Measurements from ENCODE around the gene ASTL.

The ASTL gene

DNA sequence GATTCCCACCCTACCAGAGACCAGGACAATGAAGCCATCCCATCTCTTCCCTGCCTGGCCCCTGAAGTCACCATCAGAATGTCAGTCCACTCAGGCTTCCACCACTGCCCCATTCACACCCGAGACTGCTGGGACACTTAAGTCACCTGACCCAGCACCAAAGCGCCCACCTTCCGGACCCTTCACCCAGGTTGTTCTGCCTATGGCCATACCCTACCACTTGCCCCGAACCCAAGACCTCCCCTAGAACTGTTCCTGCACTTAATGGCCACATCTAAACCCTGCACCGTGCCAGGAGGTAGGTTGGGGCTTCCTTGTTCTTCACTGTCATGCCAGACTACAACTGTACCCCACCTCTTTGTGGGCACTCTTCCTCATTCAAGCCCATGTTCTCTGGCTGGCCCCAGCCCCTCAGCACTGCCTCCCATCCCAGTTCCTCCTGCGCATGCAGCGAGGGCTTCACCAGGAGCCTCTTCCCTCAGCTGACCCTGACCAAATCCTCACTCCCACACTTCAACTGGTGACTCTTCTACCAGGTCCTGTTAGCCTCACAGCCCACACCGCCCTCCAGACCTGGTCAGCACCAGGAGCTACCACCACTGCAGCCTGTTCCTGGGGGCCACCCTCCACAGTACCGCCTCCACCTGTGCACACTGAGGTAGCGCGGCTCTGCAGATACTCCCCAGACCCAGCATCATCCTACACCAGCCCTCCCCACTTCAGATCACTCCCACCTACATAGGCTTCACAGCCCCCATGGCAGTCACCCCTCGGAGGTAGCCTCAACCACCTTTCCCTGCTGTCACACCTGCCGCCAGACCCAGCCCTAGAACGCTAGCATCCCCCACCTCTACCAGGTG, 13.7 kb downstream of the ASTL start:
- no peak for FAIRE-seq

DNA sequence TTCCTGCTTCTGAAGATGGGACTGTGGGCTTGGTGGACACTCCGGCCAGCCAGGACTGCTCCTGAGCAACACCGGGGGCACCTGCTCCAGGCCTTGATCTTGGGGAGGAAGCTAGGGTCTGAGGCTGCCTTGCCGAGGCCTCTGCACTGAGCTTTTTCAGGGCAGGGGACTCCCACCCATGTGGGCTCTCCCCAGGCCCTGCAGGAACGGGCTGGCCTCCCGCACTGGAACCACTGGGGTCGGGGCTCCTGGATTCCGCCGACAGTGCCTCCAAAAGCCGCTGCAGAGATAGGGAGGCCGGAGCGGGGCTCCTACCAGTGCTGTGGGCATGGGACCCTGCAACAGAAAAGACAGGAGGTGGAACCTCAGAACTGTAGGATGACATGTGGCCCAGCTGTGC, 14.4 kb downstream of the ASTL start:
- FAIRE-seq, result no peak

DNA sequence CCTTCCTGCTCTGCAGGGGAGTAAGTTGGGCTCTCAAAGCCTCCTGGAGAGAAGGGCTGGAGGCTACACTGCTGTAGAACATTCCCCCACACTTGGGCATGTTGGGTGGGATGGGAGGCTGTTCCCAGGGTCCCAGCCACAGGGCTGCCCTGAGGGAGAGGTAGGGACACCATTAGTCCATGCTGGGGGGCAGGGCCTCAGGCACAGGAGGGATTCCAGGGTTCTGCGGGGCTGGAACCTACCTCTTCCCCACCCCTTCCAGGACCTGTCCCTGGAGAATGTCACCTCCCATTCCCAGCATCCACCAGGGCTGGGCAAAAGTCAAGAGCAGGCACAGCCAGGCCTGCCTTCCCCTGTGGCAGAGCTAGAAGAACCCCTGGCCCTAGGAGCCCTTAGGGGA, 15.0 kb downstream of the ASTL start:
- FAIRE-seq, result no peak

DNA sequence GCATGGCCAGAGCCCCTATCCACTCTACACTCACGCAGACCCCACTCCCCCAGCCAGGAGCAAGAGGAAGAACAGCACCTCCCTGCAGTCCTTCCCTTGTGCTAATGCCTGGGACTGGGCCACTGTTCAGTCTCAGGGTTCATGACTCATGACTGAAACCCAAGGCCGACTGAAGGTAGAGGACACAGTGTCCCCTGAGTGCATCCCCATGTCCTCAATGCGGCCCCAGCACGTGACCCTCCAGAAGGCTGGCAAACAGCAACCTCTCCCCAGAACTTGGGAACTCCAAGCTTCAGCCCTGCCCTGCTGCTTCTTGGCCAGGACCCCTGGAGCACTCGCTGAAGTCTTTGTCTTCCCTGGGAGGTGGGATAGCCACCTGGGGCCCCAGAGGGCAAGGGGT, 15.9 kb downstream of the ASTL start:
- no peak for FAIRE-seq

DNA sequence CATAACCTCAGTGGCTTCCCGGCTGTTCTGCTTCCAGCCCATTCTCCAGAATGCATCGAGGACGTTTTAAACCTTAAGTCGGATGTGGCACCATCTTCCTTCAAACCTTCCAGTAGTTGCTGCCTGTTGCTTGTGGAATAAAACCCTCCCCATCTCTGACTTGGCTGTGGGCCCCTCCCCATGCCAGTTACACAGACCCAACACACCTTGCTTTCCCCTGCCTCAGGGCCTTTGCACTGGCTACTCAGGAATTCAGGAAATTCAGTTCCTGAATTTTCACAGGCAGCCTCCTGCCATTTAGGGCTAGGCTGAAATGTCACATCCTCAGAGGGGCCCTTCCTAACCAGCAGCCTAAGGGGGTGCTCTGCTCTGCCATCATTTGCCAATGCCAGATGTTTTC, 16.9 kb downstream of the ASTL start:
- no peak for FAIRE-seq

DNA sequence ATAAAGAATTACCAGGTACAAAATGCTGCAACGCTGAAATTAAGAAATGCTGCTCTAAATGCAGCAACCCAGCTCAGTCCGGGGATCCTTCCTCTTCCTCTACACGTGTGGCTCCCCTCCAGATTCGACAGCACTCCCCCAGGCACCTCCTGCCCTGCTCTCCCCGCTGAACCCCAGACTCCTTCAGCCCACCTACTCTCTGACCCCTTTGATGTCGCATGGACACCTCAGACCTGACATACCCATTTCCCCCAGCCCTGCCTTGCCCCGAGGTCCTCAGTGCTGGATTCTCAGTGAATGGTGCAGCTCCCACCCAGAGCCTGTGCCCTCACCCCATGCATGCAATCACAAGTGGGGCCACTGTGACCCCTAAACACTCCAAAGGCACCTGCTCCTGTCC, 17.3 kb downstream of the ASTL start:
- no peak for FAIRE-seq

DNA sequence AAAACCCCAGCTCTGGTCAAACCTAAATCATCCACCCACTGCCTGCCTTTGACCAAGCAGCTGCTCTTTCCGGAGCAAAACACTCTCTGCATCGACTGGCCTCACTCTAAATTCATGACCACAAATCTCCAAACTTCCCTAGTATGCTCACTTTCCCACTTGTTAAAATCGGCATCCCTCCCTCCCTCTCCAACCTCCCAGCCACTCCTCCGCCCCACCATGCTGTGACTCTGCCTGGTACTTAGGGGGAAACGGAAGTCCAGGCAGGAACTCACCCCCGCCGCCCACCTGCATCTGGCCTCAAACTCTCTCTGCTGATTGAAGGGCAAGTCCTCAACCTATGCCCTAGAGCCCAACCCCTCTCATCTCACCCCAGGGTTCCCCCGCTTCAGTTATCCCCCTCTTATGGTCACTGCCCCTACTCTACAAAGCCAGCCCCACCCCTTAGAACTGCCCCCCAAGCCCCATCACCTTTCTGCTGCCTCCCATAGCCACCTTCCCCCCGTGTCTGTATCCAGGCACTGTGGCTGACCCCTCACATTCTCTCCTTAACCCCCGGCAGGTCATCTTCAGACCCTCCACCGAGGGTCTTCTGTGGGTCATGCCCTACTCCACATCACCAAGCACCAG, 18.1 kb downstream of the ASTL start:
- FAIRE-seq, result no peak

DNA sequence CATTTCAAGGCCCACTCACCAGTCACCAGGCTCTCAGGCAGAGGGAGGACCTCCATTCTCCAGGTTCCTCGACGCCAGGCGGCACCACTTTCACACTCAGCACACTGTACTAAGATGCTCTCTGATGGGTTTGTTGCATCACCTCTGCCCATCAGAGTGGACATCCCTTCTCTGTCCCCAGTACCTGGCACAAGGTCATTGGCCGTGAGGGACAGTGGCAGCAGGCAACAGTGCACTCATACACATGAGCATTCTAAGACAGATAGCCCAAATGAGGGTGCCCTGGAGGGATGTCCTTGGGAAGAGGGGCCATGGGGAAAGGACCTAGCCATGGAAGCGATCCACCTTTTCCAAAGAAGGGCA, 18.9 kb downstream of the ASTL start:
- FAIRE-seq, result no peak

DNA sequence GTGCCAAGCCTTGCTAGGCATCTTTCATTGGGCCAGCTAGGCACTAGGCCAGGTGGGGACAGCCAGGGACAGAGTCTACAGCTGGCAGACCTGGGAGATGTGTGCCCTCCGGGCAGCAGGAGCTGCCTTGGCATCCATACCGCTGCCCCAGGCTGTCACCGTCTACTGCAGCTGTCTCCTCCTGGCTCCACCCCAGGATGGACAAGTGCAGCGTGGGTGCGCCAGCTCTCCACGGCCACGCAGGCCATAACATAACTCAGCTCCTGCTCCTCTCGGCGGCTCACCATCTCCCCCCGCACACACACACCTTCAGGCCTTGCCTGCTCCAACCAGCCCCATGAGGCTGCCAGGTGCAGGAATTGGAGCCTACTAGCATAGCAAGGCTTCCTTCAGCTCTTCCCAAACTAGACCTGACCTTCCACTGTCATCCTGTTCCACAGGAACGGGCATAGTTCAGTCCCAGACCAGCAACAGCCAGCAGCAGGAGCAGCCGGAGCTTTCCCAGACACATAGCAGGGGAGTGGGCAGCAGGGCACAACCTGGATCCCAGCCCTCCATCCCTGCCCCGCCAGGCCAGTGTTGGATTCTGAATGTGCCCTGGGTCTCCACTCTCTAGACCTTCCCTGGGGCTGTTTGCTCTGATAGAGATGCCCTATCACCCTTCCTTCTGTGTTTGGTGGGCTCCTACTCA, 19.5 kb downstream of the ASTL start:
- no peak for FAIRE-seq

DNA sequence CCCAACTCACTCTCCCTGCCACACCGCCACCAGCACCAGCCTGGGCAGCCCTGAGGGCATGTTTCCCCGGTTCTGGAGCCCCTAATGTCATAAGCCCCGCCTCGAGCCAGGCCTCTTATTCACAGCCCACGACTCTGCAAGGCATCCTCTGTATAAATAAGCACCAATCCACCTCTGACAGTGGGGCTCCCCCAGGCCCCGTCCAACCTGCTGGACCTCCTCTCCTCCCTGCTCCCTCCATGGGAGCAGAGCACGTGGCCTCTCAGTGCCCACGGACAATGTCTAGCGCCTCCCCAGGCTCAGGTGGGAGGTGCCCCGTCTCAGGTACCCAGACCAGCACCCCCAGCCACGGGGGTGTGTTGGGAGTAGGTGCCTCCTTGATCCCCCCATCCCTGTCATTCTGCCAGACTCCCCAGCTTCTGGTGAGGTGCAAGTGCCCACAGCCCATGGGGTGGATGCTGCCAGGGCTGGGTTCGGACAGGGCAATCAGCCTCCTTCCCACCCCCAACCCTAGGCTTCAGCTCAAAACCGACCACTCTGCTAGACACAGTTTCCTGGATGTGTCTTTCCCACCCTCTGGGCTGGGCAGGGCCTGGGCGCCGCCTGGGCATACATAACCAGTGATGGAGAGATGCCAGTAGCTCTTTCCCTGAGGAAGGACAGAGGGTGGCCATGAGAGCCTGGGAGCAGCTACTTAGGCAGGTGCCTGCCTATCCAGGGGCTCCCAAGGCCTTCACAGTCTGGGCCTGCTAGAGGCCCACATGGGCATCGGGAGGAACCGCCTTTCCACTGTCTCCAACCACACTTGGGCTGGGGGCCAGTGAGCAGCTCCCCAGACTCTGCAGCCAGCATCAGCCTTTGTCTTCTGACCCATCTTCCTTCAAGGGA, 20.4 kb downstream of the ASTL start:
- FAIRE-seq, result no peak

DNA sequence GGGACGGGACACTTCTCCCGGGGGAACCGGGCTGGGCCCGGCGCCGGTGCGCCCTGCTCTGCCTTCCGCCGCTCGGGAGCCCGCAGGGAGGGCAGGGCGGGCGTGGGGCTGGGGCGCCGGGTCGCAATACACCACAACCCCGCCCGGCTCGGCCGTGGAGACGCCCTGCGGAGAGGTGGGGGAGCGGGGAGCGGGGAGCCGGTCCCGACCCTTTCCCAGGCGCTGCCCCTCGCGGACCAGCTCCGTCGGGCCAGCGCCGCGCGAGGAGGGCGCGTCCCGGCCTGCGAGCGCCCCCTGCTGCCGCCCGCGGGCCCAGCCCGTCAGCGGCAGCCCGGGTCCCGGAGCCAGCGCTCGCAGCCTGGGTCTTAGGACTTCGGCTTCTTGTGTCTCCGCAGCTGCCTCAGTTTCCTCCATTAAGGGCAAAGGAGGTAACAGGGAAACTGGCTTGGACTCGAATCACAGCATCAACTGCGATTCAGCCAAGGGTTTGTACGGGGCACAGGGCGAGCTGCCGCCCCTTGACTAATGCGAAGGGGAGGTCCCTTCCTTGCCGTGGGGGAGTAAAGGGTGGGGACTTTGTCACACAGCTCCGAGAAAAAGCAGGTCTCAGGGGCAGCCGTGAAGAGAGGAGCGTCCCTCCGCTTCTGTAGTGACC, 21.3 kb downstream of the ASTL start:
- FAIRE-seq, result no peak

DNA sequence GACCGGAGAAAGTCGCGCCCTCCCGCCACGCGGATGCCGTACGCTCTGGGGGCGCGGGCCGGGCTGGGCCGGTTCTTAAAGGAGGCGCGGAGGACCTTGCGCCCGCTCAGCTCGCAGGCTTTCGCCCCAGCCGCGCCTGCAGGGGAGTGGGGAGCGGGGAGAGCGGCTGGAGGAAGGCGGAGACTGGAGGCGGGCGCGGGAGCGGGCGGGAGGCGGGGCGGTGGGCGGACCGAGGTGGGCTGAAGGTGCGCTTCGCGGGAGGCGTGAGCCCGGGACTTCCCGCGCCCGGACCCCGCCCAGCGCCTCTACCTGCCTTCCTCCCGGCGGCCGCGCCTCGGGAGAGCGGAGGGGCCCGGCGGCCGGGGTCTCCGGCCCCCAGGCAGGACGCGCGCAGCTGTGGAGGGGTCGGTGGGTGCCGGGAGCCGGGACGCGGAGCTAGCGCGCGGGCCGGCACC, 21.9 kb downstream of the ASTL start, which contains the start of gene ADRA2B:
Gene ADRA2B (minus strand): TSS at position 148 of the 455 bp plus-strand sequence. CDS start 422 bp downstream, outside the sequence.
- no peak for FAIRE-seq

DNA sequence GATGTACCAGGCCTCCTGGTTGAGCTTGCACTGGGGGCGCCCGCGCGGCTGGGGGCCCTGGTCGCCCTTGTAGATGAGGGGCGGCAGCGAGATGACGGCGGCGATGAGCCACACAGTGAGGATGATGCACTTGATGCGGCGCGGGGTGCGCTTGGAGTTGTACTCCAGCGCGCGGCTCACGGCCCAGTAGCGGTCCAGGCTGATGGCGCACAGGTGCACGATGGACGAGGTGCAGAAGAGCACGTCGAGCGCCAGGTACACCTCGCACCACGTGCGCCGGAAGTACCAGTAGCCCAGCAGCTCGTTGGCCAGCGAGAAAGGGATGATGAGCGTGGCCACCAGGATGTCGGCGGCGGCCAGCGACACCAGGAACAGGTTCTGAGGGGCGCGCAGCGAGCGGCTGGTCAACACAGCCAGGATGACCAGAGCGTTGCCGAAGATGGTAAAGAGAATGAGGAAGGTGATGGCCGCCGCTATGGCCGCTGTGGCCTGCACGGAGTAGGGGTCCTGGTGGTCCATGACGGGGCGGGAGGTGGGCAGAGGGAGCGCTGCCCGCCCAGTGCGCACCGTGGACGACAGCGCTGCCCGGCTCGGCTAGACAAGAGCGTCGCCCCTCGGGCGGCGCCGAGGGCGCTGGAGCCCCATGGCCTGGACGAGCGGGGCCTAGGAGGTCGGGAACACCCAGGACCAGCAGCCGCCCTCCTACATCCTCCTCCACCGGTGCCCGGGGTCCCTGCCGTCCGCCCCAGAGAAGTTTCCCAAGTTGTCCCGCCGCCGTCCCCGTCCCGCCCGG, 22.5 kb downstream of the ASTL start:
- FAIRE-seq, result no peak

DNA sequence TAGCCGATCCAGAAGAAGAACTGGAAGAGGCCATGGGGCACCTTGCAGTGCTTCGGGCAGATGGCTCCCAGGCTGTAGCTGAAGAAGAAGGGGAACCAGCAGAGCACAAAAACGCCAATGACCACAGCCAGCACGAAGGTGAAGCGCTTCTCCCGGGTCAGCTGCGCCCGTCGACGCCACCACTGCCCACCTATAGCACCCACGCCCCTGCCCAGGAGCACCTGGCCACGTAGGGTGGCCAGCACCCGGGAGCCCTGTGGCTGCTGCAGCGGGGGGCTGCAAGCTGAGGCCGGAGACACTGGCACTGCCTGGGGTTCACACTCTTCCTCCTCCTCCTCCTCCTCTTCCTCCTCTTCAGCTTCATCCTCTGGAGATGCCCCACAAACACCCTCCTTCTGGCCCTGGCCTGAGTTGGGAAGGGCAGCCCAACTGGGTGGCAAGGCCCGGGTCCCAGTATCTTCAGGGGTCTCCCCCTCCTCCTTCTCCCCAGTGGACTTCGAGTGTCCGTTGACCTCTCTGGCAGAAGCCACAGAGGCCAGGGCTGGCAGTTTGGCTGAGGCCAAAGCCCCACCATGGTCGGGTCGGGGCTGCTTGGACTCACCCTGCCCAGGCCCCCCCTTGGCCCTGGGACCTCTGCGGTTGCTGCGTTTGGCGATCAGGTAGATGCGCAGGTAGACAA, 23.3 kb downstream of the ASTL start:
- FAIRE-seq, result no peak

DNA sequence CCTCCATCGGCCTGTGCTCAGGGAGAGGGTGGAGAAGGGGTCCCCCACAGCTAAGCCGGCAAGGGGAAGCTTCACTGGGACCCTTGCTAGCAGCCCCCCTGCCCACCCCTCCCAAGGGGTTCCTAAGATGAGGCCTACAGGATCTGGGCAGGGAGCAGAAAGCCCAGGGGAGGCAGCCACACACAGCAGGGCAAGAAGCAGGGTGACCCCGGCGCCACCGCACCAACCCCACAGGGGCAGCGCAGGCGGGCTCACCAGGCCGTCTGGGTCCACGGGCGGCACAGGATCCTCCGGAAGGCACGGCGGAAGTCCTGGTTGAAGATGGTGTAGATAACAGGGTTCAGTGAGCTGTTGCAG, 23.8 kb downstream of the ASTL start:
- FAIRE-seq, result no peak

DNA sequence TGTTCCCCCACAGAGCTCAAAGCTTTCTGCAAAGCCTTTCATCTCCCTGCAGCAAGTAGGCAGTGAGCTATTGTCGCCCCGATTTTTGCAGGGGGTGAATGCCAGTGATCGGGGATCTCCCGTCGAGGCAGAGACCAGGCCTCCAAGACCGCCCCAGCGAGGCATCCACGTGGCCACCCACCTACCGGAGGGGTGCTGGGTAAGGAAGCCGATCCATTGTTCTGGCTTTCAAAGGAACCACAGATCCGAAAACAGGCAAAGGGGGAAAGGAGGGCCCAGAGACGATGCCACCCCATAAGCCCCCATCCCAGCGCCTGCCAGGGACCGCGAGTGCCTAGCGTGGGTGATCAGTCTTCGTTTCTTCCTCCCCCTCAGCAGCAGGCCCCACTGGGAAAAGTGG, 24.4 kb downstream of the ASTL start:
- no peak for FAIRE-seq

DNA sequence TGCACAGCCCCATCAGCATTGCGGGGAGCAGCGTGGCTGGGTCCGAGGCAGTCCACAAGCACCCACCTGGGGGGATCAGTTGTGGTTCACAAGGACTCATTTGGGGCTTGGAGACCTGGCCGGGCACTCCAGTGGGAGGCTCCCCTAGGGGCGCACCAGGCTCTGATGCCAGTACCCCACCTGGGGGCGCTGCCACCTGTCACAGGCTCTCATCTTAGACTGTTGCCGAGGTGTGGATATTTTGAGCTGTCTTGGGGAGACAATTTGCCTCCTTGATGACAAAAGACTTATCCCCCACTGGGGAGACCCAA, 25.0 kb downstream of the ASTL start:
- no peak for FAIRE-seq

DNA sequence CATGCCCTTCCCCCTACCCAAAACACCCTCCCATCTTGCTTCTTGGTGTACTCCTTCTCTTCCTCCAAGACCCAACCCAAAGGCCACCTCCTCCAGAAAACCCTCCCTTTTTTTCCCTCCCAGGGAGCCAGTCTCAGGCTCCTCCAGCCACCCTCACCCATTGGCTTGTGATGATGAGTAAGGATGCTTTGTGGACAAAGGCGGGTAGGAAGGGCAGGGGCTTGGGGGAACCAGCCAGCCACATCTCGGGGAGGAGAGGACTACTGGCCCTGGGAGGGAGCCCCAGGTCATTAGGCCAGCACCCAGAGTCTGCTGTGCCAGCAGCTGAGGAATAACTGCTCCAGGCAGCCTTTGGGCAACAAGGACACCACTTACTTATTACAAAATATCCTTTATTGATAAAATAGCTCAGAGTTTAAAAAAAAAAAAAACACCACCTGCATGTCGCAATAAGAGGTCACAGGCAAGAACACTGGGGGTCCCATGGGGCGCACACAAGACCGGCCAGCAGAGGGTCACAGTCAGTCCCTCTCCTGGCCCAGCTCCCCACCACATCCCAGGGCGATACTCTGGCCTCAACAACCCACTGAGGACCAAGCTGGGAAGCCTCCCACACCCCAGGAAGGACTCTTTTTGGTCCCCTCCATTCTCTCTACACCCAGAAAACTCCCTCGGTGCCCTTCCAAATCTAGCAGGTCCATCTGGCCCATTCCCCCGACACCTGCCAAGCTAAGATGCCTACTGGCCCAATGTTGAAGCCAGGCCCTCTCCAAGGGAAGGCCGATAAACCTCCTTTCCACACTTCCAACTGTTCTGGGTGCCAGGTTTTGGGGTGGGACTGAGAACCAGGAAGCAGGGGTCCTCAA, 25.6 kb downstream of the ASTL start:
- FAIRE-seq, result no peak

DNA sequence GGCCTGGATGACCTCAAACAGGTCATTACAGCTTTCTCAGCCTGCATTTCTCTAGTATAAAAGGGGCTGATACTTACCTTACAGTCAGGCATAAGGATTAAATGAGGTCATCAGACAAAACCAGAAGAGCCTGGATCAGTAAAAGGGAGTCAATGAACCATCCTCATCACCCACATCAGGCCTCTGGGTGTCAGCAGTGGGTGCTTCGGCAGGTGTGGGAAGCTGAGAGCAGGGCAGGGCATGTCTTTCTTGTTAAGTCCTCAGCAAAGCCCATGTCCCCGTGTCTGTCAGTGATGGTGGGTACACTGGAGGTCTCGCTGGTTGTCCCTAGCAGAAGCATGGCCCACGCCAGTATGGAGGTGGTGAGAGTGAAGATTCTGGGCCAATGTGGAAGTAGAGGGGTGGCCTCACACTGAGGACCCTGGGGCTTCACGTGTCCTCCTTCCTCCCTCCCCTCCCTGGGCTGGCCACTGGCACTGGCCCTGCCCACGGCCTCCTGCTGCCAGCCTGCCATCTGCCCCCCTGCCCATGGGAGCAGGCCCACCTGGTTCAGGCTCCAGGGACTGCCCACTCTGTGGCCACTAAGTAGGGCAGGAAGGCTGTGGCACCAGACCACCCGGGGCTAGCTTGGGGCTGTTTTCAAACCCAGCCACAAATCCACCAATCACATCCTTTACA, 26.3 kb downstream of the ASTL start:
- FAIRE-seq, result no peak

DNA sequence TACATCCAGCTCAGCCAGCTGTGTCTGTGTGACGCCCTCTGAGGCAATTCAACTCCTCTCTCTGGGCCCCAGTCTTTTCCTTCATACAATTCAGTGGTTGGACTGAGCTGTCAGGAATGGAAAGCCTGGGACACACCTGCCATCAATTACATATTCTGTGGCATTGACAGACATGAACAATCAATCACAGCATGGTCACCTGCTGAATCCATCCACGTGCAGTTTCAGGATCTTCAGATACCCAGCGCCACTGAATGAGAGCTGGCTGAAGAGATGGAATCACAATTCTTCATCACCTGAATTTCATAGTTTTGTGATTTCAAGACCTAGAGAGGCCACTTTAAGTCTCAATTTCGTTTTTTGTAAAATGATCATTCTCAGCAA, 27.1 kb downstream of the ASTL start:
- FAIRE-seq, result no peak

All from TTC549 (cell line).